Activated CD4-positive, alpha-beta T cell treated with anti-CD3 and anti-CD28 coated beads, Interleukin-2, amount 10 ng/mL, durations not matched to agents 7 days and 5 days (primary cell): ENCODE results near the gene CDKL5. TPM values are rescaled to one million over a fixed set of nuclear protein-coding genes. Genes with fewer than 3 reads are reported as not detected.

Experiments
- CTCF ChIA-PET: fragments of 350-600 bp; sonication (Branson Sonifier 250); formaldehyde crosslinking; loops from one replicate; lab custom pipeline; 2021; ENCODE audit warnings: antibody characterized with exemption; lab: Charles Lee
- POLR2A ChIA-PET: fragments of 350-600 bp; sonication (Branson Sonifier 250); formaldehyde crosslinking; loops from one replicate; lab custom pipeline; 2021; ENCODE audit warnings: antibody characterized with exemption; lab: Charles Lee
- DNase-seq: peaks from one replicate; pipeline ENCODE4 v3.0.0-alpha.2; 2020
- H3K27ac Mint-ChIP-seq: one replicate; pipeline ENCODE4 v1.8.0; 2021; ENCODE audit warnings: mild to moderate bottlenecking, moderate library complexity, mixed read lengths
- H3K27me3 Mint-ChIP-seq: one replicate; pipeline ENCODE4 v1.8.0; 2021; ENCODE audit warnings: mixed read lengths
- H3K36me3 Mint-ChIP-seq: one replicate; pipeline ENCODE4 v1.8.0; 2021; ENCODE audit warnings: low read depth, mixed read lengths
- H3K4me1 Mint-ChIP-seq: one replicate; pipeline ENCODE4 v1.8.0; 2021; ENCODE audit warnings: mixed read lengths
- H3K4me3 Mint-ChIP-seq: one replicate; pipeline ENCODE4 v1.8.0; 2021; ENCODE audit warnings: mild to moderate bottlenecking, moderate library complexity, mixed read lengths
- H3K9me3 Mint-ChIP-seq: one replicate; pipeline ENCODE4 v1.8.0; 2021; ENCODE audit warnings: mixed read lengths
- total RNA-seq, 2 experiments: library from RNA; stranded (reverse); gene quantifications; one replicate each; pipeline ENCODE4 v1.2.3, GENCODE V29; 2021

Gene CDKL5
- 1 to 10 TPM; 1.3 to 1.6 TPM for total RNA-seq

- POLR2A ChIA-PET: no interaction called here
- peaks cover 5% of the 10 kb centered on the region for H3K27me3 Mint-ChIP-seq
Measured at GRCh38 chrX:18425199-18426003, at the start of gene CDKL5. Gene CDKL5, plus strand, starts transcription at chrX:18425608. Its CDS starts 81,489 bp downstream, at chrX:18507097.

GRCh38 chrX:18377796-18378195 is 47.6 kb upstream of the CDKL5 start:
- H3K9me3 Mint-ChIP-seq: no peaks in the 10 kb centered on the region

More at GRCh38 chrX:18425199-18426003, at the start of gene CDKL5:
- Mint-ChIP-seq H3K27ac (peak within 1 kb of the TSS; percentile 85), H3K4me1 (peaks cover 14% of the 10 kb centered on the region), H3K36me3 (no peaks in the 10 kb centered on the region), H3K4me3 (peak within 1 kb of the TSS; percentile 86), H3K9me3 (no peaks in the 10 kb centered on the region)
- DNase-seq: peak; percentile 97
- CTCF ChIA-PET: interaction anchor here (0.6 to 0.7 kb wide), 2 partner anchors 53 to 1706 kb away, joined by 3 read pairs; no protein-coding TSS in a partner anchor

GRCh38 chrX:18389966-18390365 is 35.4 kb upstream of the CDKL5 start:
- CTCF ChIA-PET: no interaction called here
- DNase-seq: no peak
- no peaks in the 10 kb centered on the region for H3K4me1 Mint-ChIP-seq
- no peak overlapping the region for H3K4me3 Mint-ChIP-seq
- no peak overlapping the region for H3K27ac Mint-ChIP-seq
- no peaks in the 10 kb centered on the region for H3K36me3 Mint-ChIP-seq
- POLR2A ChIA-PET: interaction anchor here (0.5 kb wide), 1 partner anchor 944 kb away, joined by 3 read pairs; no protein-coding TSS in a partner anchor
- H3K27me3 Mint-ChIP-seq: no peaks in the 10 kb centered on the region
- H3K9me3 Mint-ChIP-seq: no peaks in the 10 kb centered on the region

More at GRCh38 chrX:18377796-18378195, 47.6 kb upstream of the CDKL5 start:
- H3K4me3 Mint-ChIP-seq: no peak overlapping the region
- ChIA-PET POLR2A (no interaction called here), CTCF (interaction anchor here (0.5 to 1.7 kb wide), 4 partner anchors 8 to 603 kb away, joined by 3 to 5 read pairs (median 3); no protein-coding TSS in a partner anchor)
- peaks cover 2% of the 10 kb centered on the region for H3K27me3 Mint-ChIP-seq
- H3K36me3 Mint-ChIP-seq: no peaks in the 10 kb centered on the region
- peak; percentile 29 for DNase-seq
- H3K27ac Mint-ChIP-seq: no peak overlapping the region
- peaks cover 3% of the 10 kb centered on the region for H3K4me1 Mint-ChIP-seq

- peak; percentile 66 for DNase-seq
- ChIA-PET POLR2A (interaction anchor here (0.6 kb wide), 1 partner anchor 414 kb away, joined by 3 read pairs; no protein-coding TSS in a partner anchor), CTCF (no interaction called here)
- Mint-ChIP-seq H3K36me3 (no peaks in the 10 kb centered on the region), H3K4me1 (no peaks in the 10 kb centered on the region), H3K27ac (no peak overlapping the region), H3K4me3 (no peak overlapping the region), H3K27me3 (no peaks in the 10 kb centered on the region), H3K9me3 (no peaks in the 10 kb centered on the region)
Measured at GRCh38 chrX:18390941-18391538, 34.4 kb upstream of the CDKL5 start.

- ChIA-PET CTCF (no interaction called here), POLR2A (no interaction called here)
- H3K36me3 Mint-ChIP-seq: no peaks in the 10 kb centered on the region
- no peak overlapping the region for H3K4me3 Mint-ChIP-seq
- H3K27me3 Mint-ChIP-seq: no peaks in the 10 kb centered on the region
- no peaks in the 10 kb centered on the region for H3K9me3 Mint-ChIP-seq
- no peaks in the 10 kb centered on the region for H3K4me1 Mint-ChIP-seq
- no peak for DNase-seq
- H3K27ac Mint-ChIP-seq: no peak overlapping the region
Measured at GRCh38 chrX:18394477-18394876, 30.9 kb upstream of the CDKL5 start.

GRCh38 chrX:18401848-18402213 is 23.6 kb upstream of the CDKL5 start:
- no peak for DNase-seq
- CTCF ChIA-PET: interaction anchor here (0.7 kb wide), 1 partner anchor 932 kb away, joined by 3 read pairs; no protein-coding TSS in a partner anchor
- POLR2A ChIA-PET: no interaction called here
- no peaks in the 10 kb centered on the region for H3K36me3 Mint-ChIP-seq
- no peaks in the 10 kb centered on the region for H3K9me3 Mint-ChIP-seq
- no peak overlapping the region for H3K27ac Mint-ChIP-seq
- no peaks in the 10 kb centered on the region for H3K4me1 Mint-ChIP-seq
- H3K4me3 Mint-ChIP-seq: no peak overlapping the region
- H3K27me3 Mint-ChIP-seq: no peaks in the 10 kb centered on the region

GRCh38 chrX:18406531-18407266 is 18.7 kb upstream of the CDKL5 start:
- DNase-seq: no peak
- POLR2A ChIA-PET: no interaction called here
- Mint-ChIP-seq H3K27me3 (no peaks in the 10 kb centered on the region), H3K9me3 (no peaks in the 10 kb centered on the region), H3K27ac (no peak overlapping the region), H3K4me1 (no peaks in the 10 kb centered on the region), H3K36me3 (no peaks in the 10 kb centered on the region), H3K4me3 (no peak overlapping the region)
- CTCF ChIA-PET: no interaction called here

GRCh38 chrX:18410038-18410437 is 15.4 kb upstream of the CDKL5 start:
- ChIA-PET CTCF (no interaction called here), POLR2A (no interaction called here)
- Mint-ChIP-seq H3K27ac (no peak overlapping the region), H3K9me3 (no peaks in the 10 kb centered on the region), H3K4me1 (no peaks in the 10 kb centered on the region), H3K36me3 (no peaks in the 10 kb centered on the region), H3K27me3 (no peaks in the 10 kb centered on the region), H3K4me3 (no peak overlapping the region)
- DNase-seq: no peak

GRCh38 chrX:18415386-18415785 is 10.0 kb upstream of the CDKL5 start:
- H3K4me1 Mint-ChIP-seq: no peaks in the 10 kb centered on the region
- ChIA-PET POLR2A (no interaction called here), CTCF (no interaction called here)
- no peaks in the 10 kb centered on the region for H3K9me3 Mint-ChIP-seq
- H3K36me3 Mint-ChIP-seq: no peaks in the 10 kb centered on the region
- no peaks in the 10 kb centered on the region for H3K27me3 Mint-ChIP-seq
- no peak overlapping the region for H3K4me3 Mint-ChIP-seq
- H3K27ac Mint-ChIP-seq: no peak overlapping the region
- no peak for DNase-seq

- peaks cover 14% of the 10 kb centered on the region for H3K4me1 Mint-ChIP-seq
- POLR2A ChIA-PET: no interaction called here
- CTCF ChIA-PET: no interaction called here
- peaks cover 5% of the 10 kb centered on the region for H3K27me3 Mint-ChIP-seq
- H3K4me3 Mint-ChIP-seq: no peak overlapping the region
- no peak for DNase-seq
- H3K27ac Mint-ChIP-seq: no peak overlapping the region
- no peaks in the 10 kb centered on the region for H3K36me3 Mint-ChIP-seq
- no peaks in the 10 kb centered on the region for H3K9me3 Mint-ChIP-seq
Measured at GRCh38 chrX:18422325-18422724, 3.1 kb upstream of the CDKL5 start.

GRCh38 chrX:18422886-18423285 is 2.5 kb upstream of the CDKL5 start:
- ChIA-PET POLR2A (no interaction called here), CTCF (no interaction called here)
- Mint-ChIP-seq H3K36me3 (no peaks in the 10 kb centered on the region), H3K27me3 (peaks cover 5% of the 10 kb centered on the region), H3K4me3 (no peak overlapping the region), H3K27ac (no peak overlapping the region), H3K9me3 (no peaks in the 10 kb centered on the region), H3K4me1 (peaks cover 14% of the 10 kb centered on the region)
- DNase-seq: no peak

- ChIA-PET CTCF (interaction anchor here (0.6 to 0.7 kb wide), 2 partner anchors 52 to 526 kb away, joined by 3 read pairs; no protein-coding TSS in a partner anchor), POLR2A (interaction anchor here (0.7 kb wide), 1 partner anchor 1540 kb away, joined by 3 read pairs; no protein-coding TSS in a partner anchor)
- Mint-ChIP-seq H3K36me3 (no peaks in the 10 kb centered on the region), H3K27me3 (peaks cover 5% of the 10 kb centered on the region), H3K9me3 (no peaks in the 10 kb centered on the region), H3K27ac (peak overlapping the region; percentile 85), H3K4me3 (peak overlapping the region; percentile 86), H3K4me1 (peaks cover 14% of the 10 kb centered on the region)
- peak; percentile 15 for DNase-seq
Measured at GRCh38 chrX:18424482-18425198, 768 bp upstream of the CDKL5 start.
